GM21381 (cell line): ENCODE results near the gene ZNF117.
"Not testable (repeated sequence)": the region's sequence is repeated elsewhere in the genome, so short reads cannot be mapped to it uniquely, and the experiment has no call there.

Experiments
- ATAC-seq: cut with Tn5 transposase; IDR thresholded peaks from one replicate; pipeline ENCODE4 v1.9.1; 2021; ENCODE audit warnings: mild to moderate bottlenecking, moderate library complexity; ENCODE audit not compliant: unreplicated experiment

ZNF117 gene

DNA sequence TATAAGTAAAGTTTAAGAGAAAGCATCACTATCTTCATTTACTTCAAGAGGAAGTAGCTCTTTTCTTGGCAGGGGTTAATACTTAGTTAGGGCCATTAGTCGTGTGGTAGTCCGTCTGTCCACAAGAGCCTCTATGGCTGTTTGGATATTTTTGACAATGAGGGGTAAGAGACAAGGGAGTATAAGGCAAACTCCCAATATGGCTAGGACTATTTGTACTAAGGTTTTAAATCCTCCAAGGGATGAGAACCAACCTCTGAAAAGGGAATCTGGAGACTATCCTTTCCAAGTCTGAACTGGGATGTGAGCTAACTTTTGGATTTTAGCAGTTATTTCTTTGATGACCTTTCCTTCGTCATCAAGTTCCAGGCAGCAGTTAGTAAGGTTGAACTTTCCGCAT is at the start of gene ZNF117:
Gene ZNF117, minus strand, starts transcription at position 101 of the 400 bp plus-strand sequence.
- no peak for ATAC-seq

DNA sequence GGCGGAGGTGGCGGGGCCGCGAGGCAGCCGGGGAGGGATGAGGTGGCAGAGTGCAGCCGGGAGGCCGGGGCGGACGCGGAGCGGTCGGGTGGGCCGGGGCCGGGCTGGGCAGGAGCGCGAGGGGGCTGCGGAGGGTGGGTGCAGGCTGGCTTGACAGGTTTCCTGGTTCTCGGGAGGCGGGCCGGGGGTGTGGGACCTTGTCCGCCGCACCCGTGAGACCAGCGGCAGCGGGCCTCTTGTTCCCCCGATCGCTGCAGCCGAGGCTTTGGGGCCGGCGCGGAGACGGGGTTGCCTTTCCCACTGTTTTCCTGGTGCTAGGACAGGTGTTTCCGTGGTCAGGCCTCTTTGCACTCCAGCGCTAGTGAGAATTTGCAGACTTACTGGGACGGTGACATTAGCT is 47.9 kb upstream of the ZNF117 start:
- ATAC-seq: peak; percentile 20

DNA sequence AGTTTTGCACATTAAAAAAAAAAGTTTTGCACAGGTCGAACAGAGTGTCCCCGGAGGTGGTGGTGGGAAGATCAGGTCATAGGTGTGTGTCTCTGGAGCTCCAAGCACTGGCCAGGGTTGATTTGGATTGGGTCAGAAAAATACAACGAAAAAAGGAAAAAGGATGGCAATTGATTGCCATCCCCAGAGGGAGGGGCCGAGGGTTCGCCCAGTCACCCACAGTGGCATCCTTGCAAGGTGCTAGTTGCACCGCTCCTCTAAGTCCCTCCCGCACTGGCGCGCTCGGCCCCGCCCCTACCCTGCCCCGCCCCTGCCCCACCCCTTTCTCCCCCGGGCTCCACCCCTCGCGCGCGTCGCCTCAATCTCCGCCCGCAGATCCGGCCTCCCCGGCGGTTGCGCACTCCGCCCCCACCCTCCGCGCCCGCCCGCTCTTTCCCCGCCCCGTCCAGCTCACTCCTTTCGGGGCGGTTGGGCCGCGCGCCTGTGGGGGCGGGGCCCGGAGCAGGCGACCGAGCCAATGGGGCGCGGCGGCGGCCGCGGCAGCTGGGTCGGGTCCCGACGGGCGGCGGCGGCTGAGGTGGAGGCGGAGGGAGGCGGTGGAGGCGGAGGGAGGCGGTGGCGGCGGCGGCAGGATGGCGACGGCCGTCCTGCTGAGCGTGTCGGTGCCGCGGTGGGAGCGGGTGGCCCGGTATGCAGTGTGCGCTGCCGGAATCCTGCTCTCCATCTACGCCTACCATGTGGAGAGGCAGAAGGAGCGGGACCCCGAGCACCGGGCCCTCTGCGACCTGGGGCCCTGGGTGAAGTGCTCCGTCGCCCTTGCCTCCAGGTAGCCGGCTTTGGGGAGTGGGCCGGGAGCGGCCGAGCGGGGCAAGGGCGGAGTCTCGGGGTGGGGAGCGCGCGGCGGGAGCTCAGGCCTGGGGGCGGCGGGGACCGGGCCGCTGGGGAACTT is 47.2 kb upstream of the ZNF117 start:
- ATAC-seq: peak; percentile 83

DNA sequence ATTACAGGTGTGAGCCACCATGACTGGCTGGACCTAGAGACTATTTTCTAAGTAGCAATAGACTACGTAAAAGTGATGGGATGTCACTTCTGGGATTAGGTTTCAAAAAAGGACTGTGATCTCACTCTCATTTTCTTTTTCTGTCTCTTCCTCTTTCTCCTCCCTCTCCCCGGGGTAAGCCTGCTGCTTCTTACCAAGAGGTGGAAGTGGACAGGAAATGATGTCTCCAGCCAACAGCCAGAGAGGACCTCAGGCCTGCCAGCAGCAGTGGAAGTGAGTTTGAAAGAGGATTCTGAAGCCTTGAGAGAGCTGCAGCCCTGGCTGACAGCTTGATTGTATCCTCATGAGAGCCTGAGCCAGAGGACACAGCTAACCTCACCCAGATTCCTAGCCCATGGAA is 45.7 kb upstream of the ZNF117 start:
- not testable (repeated sequence) for ATAC-seq

DNA sequence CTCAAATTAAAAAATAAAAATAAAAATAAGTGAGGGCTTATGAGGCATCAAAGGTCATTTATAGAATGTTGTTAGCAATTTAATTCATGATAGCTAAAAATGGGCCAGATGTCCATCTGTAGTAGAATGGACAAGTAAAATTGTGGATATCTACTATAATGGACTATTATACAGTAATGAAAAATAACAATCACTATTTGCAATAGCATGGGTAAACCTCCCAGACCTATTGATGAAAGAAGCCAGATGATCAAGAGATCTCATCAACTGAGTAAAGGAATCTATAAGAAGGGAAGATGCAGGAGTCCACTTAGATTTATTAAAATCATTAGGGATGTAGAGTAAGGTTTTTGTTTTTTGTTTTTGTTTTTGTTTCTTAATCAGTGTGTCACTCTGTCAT is 44.6 kb upstream of the ZNF117 start:
- ATAC-seq: not testable (repeated sequence)

DNA sequence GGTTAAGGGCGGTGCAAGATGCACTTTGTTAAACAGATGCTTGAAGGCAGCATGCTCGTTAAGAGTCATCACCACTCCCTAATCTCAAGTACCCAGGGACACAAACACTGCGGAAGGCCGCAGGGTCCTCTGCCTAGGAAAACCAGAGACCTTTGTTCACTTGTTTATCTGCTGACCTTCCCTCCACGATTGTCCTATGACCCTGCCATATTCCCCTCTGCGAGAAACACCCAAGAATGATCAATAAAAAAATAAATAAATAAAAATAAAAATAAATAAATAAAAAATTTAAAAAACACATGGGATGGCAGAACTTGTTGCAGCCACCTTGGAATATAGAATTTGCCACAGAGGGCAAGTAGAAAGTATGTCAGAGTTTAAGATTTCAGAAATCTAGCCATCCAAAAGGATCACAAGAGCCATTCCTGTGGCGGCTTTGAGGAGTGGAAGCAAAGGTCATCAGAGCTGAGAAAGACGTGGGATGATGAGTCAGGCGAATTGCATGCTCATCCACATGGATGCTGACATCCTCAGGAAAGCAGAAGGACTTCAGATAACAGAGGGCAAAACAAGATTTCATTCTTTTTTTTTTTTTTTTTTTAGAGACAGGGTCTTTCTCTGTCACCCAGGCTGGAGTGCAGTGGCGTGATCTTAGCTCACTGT is 43.4 kb upstream of the ZNF117 start:
- ATAC-seq: not testable (repeated sequence)

DNA sequence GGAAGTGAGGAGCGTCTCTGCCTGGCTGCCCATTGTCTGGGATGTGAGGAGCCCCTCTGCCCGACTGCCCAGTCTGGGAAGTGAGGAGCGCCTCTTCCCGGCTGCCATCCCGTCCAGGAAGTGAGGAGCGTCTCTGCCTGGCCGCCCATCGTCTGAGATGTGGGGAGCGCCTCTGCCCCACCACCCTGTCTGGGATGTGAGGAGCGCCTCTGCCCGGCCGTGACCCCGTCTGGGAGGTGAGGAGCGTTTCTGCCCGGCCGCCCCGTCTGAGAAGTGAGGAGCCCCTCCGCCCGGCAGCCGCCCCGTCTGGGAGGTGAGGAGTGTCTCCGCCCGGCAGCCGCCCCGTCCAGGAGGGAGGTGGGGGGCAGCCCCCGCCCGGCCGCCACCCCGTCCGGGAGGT is 42.6 kb upstream of the ZNF117 start:
- ATAC-seq: not testable (repeated sequence)

DNA sequence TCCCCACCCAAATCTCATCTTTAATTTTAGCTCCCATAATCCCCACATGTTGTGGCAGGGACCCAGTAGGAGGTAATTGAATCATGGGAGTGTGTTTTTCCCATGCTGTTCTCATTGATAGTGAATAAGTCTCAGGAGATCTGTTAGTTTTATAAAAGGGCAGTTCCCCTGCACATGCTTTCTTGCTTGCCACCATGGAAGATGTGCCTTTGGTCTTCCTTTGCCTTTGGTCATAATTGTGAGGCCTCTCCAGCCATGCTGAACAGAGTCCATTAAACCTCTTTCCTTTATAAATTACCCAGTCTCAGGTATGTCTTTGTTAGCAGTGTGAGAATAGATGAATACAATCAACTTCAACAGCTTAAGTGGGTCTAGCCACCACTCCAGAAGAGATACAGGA is 34.2 kb upstream of the ZNF117 start:
- ATAC-seq: not testable (repeated sequence)

DNA sequence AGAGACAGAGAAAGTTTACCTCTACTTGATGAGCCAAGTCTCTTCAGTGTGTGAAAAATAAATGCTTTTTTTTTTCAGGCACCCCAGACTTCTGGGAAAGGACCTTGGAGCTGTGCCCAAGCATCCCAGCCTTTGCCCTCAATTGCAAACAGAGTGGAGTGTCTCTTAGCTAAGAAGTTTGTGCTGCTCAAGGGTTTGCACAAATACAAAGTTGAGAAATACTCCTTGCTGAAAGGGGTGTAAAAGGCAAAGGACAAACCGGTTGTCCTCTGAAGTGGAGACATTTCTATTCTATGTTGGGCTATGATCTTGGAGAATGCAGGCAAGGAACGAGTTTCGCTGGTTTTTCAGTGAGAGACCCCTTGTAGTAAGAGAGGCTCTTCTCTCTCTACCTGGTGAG is 30.1 kb upstream of the ZNF117 start:
- not testable (repeated sequence) for ATAC-seq

DNA sequence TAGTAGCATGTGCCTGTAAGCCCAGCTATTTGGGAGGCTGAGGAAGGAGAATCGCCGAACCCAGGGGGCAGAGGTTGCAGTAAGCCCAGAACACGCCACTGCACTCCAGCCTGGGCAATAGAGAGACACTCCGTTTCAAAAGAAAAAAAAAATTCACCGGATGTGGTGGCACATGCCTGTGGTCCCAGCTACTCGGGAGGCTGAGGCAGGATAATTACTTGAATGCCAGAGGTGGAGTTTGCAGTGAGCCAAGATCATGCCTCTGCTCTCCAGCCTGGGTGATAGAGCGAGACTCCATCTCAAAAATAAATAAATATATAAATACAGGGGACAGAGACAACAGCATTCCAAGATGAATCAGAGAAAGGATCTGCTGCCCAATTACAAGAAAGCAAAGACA is 19.0 kb upstream of the ZNF117 start:
- ATAC-seq: not testable (repeated sequence)

DNA sequence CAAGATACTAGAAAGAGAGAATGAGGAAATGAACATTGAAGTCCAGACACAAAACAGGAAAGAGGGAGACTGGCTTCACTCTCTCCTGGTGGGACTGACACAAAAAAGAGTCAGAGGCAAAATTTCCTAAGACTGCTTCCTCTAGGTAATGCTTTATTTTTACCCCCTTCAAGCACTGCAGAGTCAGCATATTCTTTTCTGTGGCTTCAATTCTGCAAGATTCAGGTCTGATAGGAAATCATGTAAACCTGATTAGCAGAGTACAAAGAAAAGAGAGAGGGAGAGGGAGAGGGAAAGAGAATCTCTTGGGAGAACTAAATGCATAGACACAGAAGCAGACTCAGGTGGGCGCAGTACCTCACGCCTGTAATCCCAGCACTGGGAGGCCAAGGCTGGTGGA is 18.6 kb upstream of the ZNF117 start:
- not testable (repeated sequence) for ATAC-seq

DNA sequence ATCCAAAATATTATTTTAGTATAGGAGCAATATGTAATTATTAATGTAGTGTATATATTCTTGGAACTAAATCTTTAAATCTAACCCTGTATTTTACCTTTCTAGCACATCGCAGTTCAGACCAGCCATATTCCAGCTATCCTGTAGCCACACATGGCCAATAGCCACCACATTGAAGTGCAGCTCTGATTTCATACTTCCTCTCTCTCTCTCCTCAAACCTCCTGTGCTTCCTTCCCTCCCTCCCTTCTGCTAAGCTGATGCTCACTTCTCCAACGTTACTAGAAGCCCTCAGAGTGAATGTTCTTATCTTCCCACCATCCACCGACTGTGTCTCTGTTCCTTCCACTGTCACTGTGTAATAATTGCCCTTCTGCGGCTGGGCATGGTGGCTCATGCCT is 16.2 kb upstream of the ZNF117 start:
- not testable (repeated sequence) for ATAC-seq

DNA sequence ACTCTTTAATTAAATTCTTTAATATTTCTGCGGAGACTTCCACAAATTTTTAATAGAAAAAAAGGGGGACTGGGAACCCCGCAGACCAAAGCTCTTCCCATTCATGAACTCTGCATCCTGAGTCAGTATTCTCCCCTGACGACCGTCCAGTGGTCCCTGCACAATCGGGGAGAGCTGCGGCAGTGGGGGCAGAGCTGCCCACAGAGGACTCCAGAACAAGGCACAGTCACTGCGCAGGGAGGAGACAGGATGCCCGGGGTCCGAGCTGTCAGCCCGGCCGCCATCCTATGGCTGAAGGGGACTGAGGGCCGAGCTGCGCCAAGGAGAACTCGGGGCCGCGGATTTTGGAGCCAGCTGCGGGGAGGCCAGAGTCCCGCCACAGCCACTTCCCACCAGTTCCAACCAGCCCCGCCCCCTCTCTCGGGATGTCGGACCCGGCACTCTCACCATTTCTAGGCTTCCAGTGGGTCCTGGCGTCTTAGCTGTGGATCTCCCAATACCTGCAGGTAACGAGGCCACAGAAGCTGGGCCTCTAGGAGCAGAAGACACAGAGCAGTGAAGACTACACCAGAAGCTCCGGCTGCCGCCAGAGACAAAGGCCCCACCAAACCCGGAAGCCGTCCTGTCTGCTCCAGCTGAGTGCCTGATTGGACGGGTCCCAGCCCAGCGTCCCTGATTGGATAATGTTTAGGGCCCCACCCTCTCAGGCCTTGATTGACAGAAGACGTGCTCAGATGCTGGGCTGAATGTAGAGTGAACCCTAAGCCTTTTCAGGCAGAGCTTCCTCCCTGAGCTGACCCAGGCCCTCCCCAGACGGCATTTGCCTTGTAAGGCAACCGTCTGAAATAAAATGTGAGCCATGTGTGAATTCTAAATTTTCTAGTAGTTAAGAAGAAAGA is 15.5 kb upstream of the ZNF117 start, which contains the start of gene ERV3-1:
Gene ERV3-1, minus strand, starts transcription at position 594 of the 899 bp plus-strand sequence. CDS start 13,661 bp downstream, outside the sequence.
- ATAC-seq: peak; percentile 100

DNA sequence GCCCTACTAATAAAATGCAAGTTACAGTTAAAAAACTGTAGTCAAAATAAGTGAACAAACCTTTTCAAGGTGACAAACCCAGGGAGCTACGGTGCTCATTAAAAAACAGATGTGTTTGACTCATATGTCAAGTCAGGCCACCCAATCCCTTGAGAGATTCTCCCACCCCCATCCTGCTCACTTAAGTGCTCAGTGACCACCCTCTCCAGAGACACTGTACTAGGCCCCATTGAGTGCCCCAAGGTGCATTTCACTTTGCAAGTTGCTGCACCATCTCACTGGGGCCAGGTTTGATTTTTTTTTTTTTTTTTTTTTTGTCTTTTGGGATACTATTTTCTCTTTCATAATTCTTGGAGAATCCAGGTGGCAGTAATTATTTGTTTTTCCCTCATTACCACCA is 13.7 kb upstream of the ZNF117 start:
- ATAC-seq: no peak

DNA sequence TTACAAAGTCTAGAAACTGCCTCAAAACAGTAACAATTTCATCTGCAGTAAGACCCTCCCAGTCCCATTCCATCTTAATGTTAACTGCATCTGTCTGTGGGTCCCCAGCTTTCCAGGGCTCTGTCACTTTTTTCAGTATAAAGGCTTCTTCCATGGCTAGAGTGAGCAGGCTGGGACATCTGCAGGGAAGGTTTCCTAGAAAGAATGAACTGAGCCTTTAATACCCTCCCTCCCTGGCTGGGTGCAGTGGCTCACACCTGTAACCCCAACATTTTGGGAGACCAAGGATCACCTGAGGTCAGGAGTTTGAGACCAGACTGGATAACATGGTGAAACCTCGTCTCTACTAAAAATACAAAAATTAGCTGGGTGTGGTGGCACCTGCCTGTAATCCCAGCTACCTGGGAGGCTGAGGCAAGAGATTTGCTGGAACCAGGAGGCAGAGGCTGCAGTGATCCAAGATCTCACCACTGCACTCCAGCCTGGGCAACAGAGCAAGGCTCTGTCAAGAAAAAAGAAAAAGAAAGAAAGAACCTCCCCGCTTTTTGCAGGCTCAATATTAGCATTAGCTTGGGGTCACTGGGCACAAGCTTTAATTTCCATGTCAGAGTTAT is 12.2 kb upstream of the ZNF117 start:
- ATAC-seq: no peak

DNA sequence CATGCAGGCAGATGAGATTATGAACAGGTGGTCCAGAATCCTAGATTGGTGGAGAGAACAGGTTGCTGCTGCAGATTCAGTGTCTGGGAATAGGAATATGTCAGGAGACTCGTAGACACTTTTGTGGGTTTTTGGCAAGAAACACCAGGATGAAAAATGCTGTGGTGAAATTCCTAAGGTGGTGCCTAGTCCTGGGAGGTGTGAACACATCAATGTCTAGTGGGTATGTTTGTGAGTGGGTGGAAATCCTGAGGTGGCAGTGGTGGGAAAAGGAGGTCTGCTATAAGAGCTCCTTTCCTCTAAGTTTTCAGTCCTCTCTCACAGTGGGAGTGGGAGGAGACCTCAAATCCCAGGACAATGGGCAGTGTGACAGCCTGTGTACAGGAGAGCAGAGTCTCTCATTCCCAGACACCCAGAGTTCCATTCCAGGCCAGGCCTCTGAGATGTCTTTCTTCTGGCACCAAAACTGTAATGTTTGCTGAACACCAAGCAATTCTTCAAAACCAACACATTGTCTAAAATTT is 10.5 kb upstream of the ZNF117 start:
- no peak for ATAC-seq

DNA sequence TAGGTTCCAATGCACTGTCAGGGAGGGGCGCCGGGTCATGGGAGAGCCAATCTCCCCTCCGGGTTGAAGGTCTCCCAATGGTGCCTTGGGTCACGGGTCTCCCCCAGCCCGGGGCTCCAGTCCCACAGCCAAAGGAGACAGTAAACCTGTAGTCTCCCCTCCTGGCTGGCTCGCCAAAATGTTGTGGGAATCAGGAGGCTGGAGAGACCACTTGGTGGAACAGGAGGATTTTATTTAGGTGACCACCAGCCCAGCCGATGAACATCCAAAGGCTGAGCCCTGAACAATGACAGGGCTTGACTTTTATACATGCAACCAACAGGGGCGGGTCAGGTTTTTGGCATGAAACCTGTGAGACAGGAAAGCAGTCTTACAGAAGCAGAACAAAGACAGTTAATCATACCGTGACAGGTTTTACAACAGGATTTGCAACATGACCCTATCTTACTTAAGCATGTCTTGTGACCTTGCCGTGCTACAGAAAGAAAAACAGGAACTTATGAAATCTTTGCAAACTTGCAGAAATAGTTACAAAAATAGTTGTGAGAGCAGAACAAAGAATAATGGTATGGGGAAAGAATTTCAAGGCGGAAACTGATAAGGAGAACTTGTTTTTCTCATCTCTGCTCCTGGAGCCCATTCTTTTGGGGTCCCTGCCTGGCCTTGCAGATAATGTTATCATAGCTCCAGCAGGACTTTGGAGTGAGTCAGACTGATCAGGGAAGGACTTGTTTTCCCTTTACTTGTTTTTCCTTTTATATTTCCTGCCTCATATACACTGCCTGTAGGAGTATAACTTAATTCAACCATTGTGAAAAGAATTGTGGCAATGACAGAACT is 8.5 kb upstream of the ZNF117 start:
- no peak for ATAC-seq

DNA sequence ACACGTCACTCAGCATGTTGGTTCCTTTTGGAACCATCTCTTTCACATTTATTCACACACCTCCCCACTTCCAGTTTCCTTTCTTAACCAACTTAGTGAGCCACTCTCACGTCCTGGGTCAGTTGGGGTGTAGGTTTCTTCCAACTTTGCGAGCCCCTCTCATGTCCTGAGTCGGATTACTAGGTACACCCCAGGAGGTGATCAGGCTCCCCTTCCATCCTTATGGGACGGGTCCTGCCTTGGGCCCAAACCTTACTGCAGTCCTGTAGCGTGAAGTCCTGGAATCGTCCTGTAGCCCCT is 8.0 kb upstream of the ZNF117 start:
- ATAC-seq: no peak

DNA sequence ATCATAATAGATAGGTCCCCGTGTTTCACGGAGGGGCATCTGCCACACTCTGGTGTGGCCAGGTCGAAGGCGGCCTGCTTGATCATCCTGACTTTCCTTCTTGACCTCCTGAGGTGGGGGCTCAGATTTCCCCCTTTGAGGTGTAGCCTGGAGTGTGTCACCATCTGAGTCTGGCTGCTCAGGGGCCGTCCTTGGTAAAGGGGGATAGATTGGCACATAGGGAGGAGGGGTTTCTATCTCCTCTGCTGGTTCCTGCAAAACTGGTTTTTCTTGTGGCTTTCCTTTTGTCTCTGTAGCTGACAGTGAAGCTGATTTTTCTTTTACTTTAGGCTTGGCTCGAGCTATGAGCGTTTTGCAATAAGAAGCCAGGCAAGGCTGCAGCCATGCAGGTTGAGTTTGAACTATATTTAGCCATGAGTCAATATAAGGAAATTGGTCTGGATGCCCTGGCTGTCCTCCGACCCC is 7.1 kb upstream of the ZNF117 start:
- no peak for ATAC-seq
